ENCODE data around the gene RAB11FIP3. TPM values are rescaled to one million over a fixed set of nuclear protein-coding genes. Genes with fewer than 3 reads are reported as not detected.

Gene RAB11FIP3
- total RNA-seq, 1 experiment from 2014 or later, result 12.7 TPM

DNA sequence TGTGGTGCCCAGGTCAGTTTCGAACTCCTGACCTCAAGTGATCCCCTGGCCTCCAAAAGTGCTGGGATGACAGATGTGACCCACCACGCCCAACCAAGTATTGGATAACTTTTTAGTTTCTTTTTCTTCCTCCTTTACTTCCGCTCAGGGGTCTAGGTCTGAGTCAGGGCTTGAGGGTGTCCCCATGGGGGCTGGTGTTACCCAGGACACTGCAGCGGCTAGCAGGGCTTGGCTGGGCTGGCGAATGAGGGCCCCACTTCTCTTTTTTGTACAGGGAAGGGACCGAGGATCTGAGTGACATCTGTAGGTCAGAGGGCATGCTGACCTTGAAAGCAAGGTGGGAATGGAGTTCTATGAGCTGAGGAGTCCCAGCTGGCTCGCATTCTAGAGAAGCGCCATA lies 24.9 kb downstream of the RAB11FIP3 start:
- no peak for ATAC-seq
- CTCF ChIA-PET, result interaction anchor here (0.6 kb wide), 1 partner anchor 127 kb away, joined by 3 read pairs; no protein-coding TSS in a partner anchor
- H3K79me2 ChIP-seq (ENCODE audit: low read length), result no peaks in the 10 kb centered on the region
- no peak overlapping the region for H3K4me3 ChIP-seq (ENCODE audit: low read length)
- no peaks in the 10 kb centered on the region for H4K20me1 ChIP-seq (ENCODE audit: low read length)
- H2AFZ ChIP-seq (ENCODE audit: low read length), result no peak overlapping the region
- intact Hi-C loops (cut with micrococcal nuclease), result no loop called here
- no peak overlapping the region for H3K4me2 ChIP-seq (ENCODE audit: low read length)
- no peak overlapping the region for H3K9ac ChIP-seq (ENCODE audit: low read length)
- no peaks in the 10 kb centered on the region for H3K9me3 ChIP-seq (ENCODE audit: low read length)
- no peaks in the 10 kb centered on the region for H3F3A ChIP-seq (ENCODE audit: low read length, unreplicated experiment)
- POLR2A ChIA-PET (ENCODE audit: unreplicated experiment), result no interaction called here
- DNase-seq, result no peak
- H3K36me3 ChIP-seq (ENCODE audit: low read depth, low read length), result no peaks in the 10 kb centered on the region
- H3K27me3 ChIP-seq (ENCODE audit: low read length), result no peaks in the 10 kb centered on the region
- TF ChIP-seq EZH2phosphoT487 (IDR thresholded peaks at IDR 0.05; ENCODE audit: borderline replicate concordance, low read length), result no peak
- no peak overlapping the region for H3K27ac ChIP-seq (ENCODE audit: low read length)
- no TSS peak for BruUV-seq (replicated peaks)
- H3K4me1 ChIP-seq (ENCODE audit: insufficient read depth, low read length), result no peaks in the 10 kb centered on the region
- no peaks in the 10 kb centered on the region for H3K9me2 ChIP-seq (replicated peaks; ENCODE audit: low read length)

DNA sequence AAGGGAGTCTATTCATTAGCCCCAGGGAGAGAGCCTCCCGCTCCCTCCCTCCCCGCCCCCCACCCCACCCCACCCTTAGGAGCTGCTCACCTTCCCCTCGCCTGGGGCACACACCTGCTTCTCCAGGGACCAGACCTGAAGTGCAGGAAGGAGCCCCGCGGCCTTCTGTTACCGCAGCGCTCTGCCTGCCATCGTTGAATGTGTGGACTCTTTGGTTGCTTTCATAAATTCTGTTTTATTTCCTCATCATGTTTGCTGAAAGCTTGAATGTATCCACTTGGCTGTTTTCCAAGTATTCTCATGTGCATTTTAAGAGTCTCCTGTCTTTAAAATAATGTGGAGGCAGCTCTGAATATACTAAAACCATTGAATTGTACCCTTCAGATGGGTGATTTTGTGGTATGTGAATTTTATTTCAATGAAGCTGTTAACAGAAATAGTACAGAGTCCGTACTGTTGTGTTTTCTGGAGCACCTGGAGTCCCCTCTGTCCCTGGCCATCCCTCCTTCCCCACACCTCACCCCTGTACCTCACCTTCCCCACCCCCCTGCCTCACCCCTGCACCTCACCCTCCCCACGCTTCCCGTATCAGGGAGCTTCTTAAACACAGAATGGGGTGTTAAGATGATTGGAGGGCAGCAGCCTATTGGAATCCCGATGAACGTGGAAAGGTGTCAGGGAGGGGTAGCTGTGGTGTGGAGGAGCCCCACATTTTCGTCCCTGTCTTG lies 25.5 kb downstream of the RAB11FIP3 start:
- intact Hi-C loops (cut with micrococcal nuclease), result no loop called here
- DNase-seq, result no peak
- POLR2A ChIA-PET (ENCODE audit: unreplicated experiment), result no interaction called here

DNA sequence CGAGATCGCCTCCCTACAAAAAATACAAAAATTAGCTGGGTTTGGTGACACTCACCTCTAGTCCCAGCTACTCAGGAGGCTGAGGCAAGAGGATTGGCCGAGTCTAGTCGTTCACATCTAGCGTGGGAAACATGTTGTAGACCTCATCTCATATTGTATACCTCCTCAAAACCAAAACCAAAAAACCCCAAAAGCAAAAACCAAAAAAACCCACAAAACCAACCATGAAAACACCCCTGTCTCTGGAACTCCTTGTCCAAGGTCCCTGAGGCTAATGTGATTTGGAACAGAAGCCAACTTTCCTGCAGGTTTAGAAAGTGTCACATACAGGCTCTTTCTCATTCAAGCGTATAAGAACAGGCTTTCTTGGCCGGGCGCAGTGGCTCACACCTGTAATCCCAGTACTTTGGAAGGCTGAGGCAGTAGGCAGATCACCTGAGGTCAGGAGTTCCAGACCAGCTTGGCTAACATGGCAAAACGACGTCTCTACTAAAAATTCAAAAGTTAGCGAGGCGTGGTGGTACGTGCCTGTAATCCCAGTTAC lies 29.0 kb downstream of the RAB11FIP3 start:
- no peak for DNase-seq
- Histone ChIP-seq H3K36me3 (ENCODE audit: low read depth, low read length) (no peaks in the 10 kb centered on the region), H4K20me1 (ENCODE audit: low read length) (no peaks in the 10 kb centered on the region), H3K9me3 (ENCODE audit: low read length) (no peaks in the 10 kb centered on the region), H3K4me3 (ENCODE audit: low read length) (no peak overlapping the region), H3K27ac (ENCODE audit: low read length) (no peak overlapping the region), H3K4me1 (ENCODE audit: insufficient read depth, low read length) (no peaks in the 10 kb centered on the region), H3F3A (ENCODE audit: low read length, unreplicated experiment) (no peaks in the 10 kb centered on the region), H3K9me2 (replicated peaks; ENCODE audit: low read length) (no peaks in the 10 kb centered on the region), H3K9ac (ENCODE audit: low read length) (no peak overlapping the region), H3K4me2 (ENCODE audit: low read length) (no peak overlapping the region), H3K27me3 (ENCODE audit: low read length) (no peaks in the 10 kb centered on the region), H3K79me2 (ENCODE audit: low read length) (no peaks in the 10 kb centered on the region), H2AFZ (ENCODE audit: low read length) (no peak overlapping the region)
- ChIA-PET POLR2A (ENCODE audit: unreplicated experiment) (no interaction called here), CTCF (no interaction called here)
- intact Hi-C loops (cut with micrococcal nuclease), result no loop called here
- ATAC-seq, result no peak
- TF ChIP-seq, protein P1, sequence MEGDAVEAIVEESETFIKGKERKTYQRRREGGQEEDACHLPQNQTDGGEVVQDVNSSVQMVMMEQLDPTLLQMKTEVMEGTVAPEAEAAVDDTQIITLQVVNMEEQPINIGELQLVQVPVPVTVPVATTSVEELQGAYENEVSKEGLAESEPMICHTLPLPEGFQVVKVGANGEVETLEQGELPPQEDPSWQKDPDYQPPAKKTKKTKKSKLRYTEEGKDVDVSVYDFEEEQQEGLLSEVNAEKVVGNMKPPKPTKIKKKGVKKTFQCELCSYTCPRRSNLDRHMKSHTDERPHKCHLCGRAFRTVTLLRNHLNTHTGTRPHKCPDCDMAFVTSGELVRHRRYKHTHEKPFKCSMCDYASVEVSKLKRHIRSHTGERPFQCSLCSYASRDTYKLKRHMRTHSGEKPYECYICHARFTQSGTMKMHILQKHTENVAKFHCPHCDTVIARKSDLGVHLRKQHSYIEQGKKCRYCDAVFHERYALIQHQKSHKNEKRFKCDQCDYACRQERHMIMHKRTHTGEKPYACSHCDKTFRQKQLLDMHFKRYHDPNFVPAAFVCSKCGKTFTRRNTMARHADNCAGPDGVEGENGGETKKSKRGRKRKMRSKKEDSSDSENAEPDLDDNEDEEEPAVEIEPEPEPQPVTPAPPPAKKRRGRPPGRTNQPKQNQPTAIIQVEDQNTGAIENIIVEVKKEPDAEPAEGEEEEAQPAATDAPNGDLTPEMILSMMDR (conservative IDR thresholded peaks at IDR 0.05; ENCODE audit: low read depth, low read length), result no peak
- TF ChIP-seq EZH2 (IDR thresholded peaks at IDR 0.05; ENCODE audit: low read length, unreplicated experiment), result no peak
- TF ChIP-seq EZH2phosphoT487 (IDR thresholded peaks at IDR 0.05; ENCODE audit: borderline replicate concordance, low read length), result no peak
- no TSS peak for BruUV-seq (replicated peaks)

More for the DNA sequence above, 25.5 kb downstream of the RAB11FIP3 start:
- Histone ChIP-seq H3K9ac (ENCODE audit: low read length) (no peak overlapping the region), H3K9me2 (replicated peaks; ENCODE audit: low read length) (no peaks in the 10 kb centered on the region), H3K79me2 (ENCODE audit: low read length) (no peaks in the 10 kb centered on the region), H3K4me1 (ENCODE audit: insufficient read depth, low read length) (no peaks in the 10 kb centered on the region), H3K4me3 (ENCODE audit: low read length) (no peak overlapping the region), H3K4me2 (ENCODE audit: low read length) (no peak overlapping the region), H3K36me3 (ENCODE audit: low read depth, low read length) (no peaks in the 10 kb centered on the region), H3F3A (ENCODE audit: low read length, unreplicated experiment) (no peaks in the 10 kb centered on the region), H4K20me1 (ENCODE audit: low read length) (no peaks in the 10 kb centered on the region), H2AFZ (ENCODE audit: low read length) (no peak overlapping the region), H3K27me3 (ENCODE audit: low read length) (no peaks in the 10 kb centered on the region), H3K27ac (ENCODE audit: low read length) (no peak overlapping the region), H3K9me3 (ENCODE audit: low read length) (no peaks in the 10 kb centered on the region)
- CTCF ChIA-PET, result interaction anchor here (0.6 kb wide), 2 partner anchors 126 to 354 kb away, joined by 3 to 4 read pairs; no protein-coding TSS in a partner anchor
- no TSS peak for BruUV-seq (replicated peaks)
- ATAC-seq, result no peak
- TF ChIP-seq, protein P1 (conservative IDR thresholded peaks at IDR 0.05; ENCODE audit: low read depth, low read length), result no peak
- TF ChIP-seq EZH2 (IDR thresholded peaks at IDR 0.05; ENCODE audit: low read length, unreplicated experiment) (no peak), EZH2phosphoT487 (IDR thresholded peaks at IDR 0.05; ENCODE audit: borderline replicate concordance, low read length) (no peak)
